B cell (primary cell): ENCODE results near the gene ZNF716. TPM values are rescaled to one million over a fixed set of nuclear protein-coding genes. Genes with fewer than 3 reads are reported as not detected.

Experiments
- ATAC-seq: fragments of 200-7000 bp; cut with Tn5 transposase; one replicate; pipeline ENCODE4 v1.10.0; 2021; ENCODE audit warnings: low read depth, mild to moderate bottlenecking, moderate number of reproducible peaks, moderate library complexity
- CTCF ChIA-PET: fragments of 350-600 bp; sonication (Branson Sonifier 250); formaldehyde crosslinking; loops from one replicate; lab custom pipeline; 2021; ENCODE audit warnings: antibody characterized with exemption, inconsistent platforms; lab: Charles Lee
- POLR2A ChIA-PET: fragments of 350-600 bp; sonication (Branson Sonifier 250); formaldehyde crosslinking; loops from one replicate; lab custom pipeline; 2021; ENCODE audit warnings: antibody characterized with exemption; lab: Charles Lee
- DNase-seq: peaks from one replicate; pipeline ENCODE4 v3.0.0; 2013
- H2AFZ ChIP-seq: 2 replicates; pipeline ENCODE4 v1.6.1; 2012; ENCODE audit warnings: mild to moderate bottlenecking, low read depth, low read length; ENCODE audit not compliant: insufficient read depth, poor library complexity, severe bottlenecking
- H3K27ac ChIP-seq, 2 donors: 1 replicate in 1 of 2; 2 replicates in 1 of 2; pipeline ENCODE4 v1.5.1; 2012 to 2013; ENCODE audit warnings: low read length in 2 of 2, mild to moderate bottlenecking in 2 of 2, moderate library complexity in 1 of 2
- H3K27me3 ChIP-seq, 4 experiments: fragments of 200-600 bp in 1 of 4; sonication (generic) in 1 of 4; replicated peaks in 1 of 4; 1 replicate in 2 of 4; 2 replicates in 2 of 4; pipeline versions ENCODE4 v1.6.1 to v1.7.0; 2013 to 2016; ENCODE audit warnings: low read length in 3 of 4, mild to moderate bottlenecking in 2 of 4, mixed read lengths in 1 of 4, moderate library complexity in 1 of 4; ENCODE audit not compliant: insufficient read depth in 4 of 4, control insufficient read depth in 3 of 4; ENCODE audit errors: control extremely low read depth in 1 of 4
- H3K36me3 ChIP-seq, 2 experiments: replicated peaks in 1 of 2; 1 replicate in 1 of 2; 2 replicates in 1 of 2; pipeline versions ENCODE4 v1.6.1 to v1.7.1; 2013; ENCODE audit warnings: low read length in 1 of 2; ENCODE audit not compliant: insufficient read depth in 2 of 2, control insufficient read depth in 1 of 2; ENCODE audit errors: control extremely low read depth in 1 of 2, extremely low read depth in 1 of 2
- H3K4me1 ChIP-seq, 2 donors: fragments of 200-600 bp in 1 of 2; sonication (generic) in 1 of 2; 1 replicate in 1 of 2; 2 replicates in 1 of 2; pipeline versions ENCODE4 v1.5.1 to v1.6.1; 2013 to 2017; ENCODE audit warnings: low read length in 2 of 2; ENCODE audit not compliant: control insufficient read depth in 2 of 2, insufficient read depth in 2 of 2
- H3K4me2 ChIP-seq: replicated peaks from 2 replicates; pipeline ENCODE3; 2012; ENCODE audit warnings: mild to moderate bottlenecking, low read depth, low read length; ENCODE audit not compliant: poor library complexity, severe bottlenecking
- H3K4me3 ChIP-seq, 5 experiments: fragments of 200-600 bp in 1 of 5; sonication (generic) in 1 of 5; 1 replicate in 3 of 5; 2 replicates in 2 of 5; pipeline versions ENCODE4 v1.5.1 to v1.7.0; 2011 to 2016; ENCODE audit warnings: low read length in 4 of 5, mild to moderate bottlenecking in 4 of 5, low read depth in 2 of 5, control low read depth in 1 of 5, moderate library complexity in 1 of 5; ENCODE audit not compliant: insufficient read depth in 1 of 5; ENCODE audit errors: control extremely low read depth in 1 of 5, extremely low read depth in 1 of 5
- H3K79me2 ChIP-seq: fragments of 200-600 bp; sonication (generic); one replicate; pipeline ENCODE4 v1.6.0; 2016; ENCODE audit warnings: low read length; ENCODE audit not compliant: control insufficient read depth, insufficient read depth
- H3K9ac ChIP-seq: fragments of 200-600 bp; sonication (generic); 2 replicates; pipeline ENCODE4 v1.6.1; 2017; ENCODE audit warnings: mild to moderate bottlenecking, low read length, moderate library complexity
- H3K9me3 ChIP-seq, 3 donors: one replicate each; pipeline versions ENCODE4 v1.6.1 to v1.7.1; 2013; ENCODE audit warnings: low read length in 2 of 3; ENCODE audit not compliant: control insufficient read depth in 2 of 3, insufficient read depth in 1 of 3; ENCODE audit errors: control extremely low read depth in 1 of 3
- H4K20me1 ChIP-seq: 2 replicates; pipeline ENCODE4 v1.6.0; 2012; ENCODE audit warnings: mild to moderate bottlenecking, low read length; ENCODE audit not compliant: insufficient read depth, control insufficient read depth, poor library complexity, severe bottlenecking
- H3K27ac Mint-ChIP-seq: one replicate; pipeline ENCODE4 v1.8.0; 2021; ENCODE audit warnings: mixed read lengths
- H3K27me3 Mint-ChIP-seq: one replicate; pipeline ENCODE4 v1.8.0; 2021; ENCODE audit warnings: mixed read lengths
- H3K4me1 Mint-ChIP-seq: one replicate; pipeline ENCODE4 v1.8.0; 2021; ENCODE audit warnings: mixed read lengths
- H3K4me3 Mint-ChIP-seq: one replicate; pipeline ENCODE4 v1.8.0; 2021; ENCODE audit warnings: mixed read lengths
- H3K9me3 Mint-ChIP-seq: one replicate; pipeline ENCODE4 v1.8.0; 2022; ENCODE audit warnings: mixed read lengths; ENCODE audit not compliant: insufficient read depth
- EZH2 ChIP-seq: IDR thresholded peaks from 2 replicates; pipeline ENCODE4 v1.6.1; 2012; ENCODE audit warnings: borderline replicate concordance, low read depth, mild to moderate bottlenecking, moderate library complexity, low read length; ENCODE audit not compliant: insufficient read depth, poor library complexity, severe bottlenecking
- WGBS: methylation state at CpG from one replicate; pipeline ENCODE4 v1.1.5; 2013; ENCODE audit warnings: missing lambda C conversion rate; ENCODE audit not compliant: insufficient coverage; 5-methylcytosine and 5-hydroxymethylcytosine counted together
- intact Hi-C: fragments of 100-400 bp; cut with micrococcal nuclease; formaldehyde crosslinking; loops from one replicate; pipeline ENCODE4 v1.10.0; 2022
- polyA plus RNA-seq: library from polyadenylated mRNA; depleted of rRNA; stranded (reverse); fragments of >200 nt; gene quantifications from 2 replicates; pipeline ENCODE4 v1.2.3, GENCODE V29; 2012
- total RNA-seq, 2 donors: library from RNA; stranded (reverse); fragments of 120-200 nt in 1 of 2; gene quantifications; 1 replicate in 1 of 2; 2 replicates in 1 of 2; pipeline versions ENCODE4 v1.2.3 to v1.2.4, GENCODE V29; 2013 to 2022
- TF ChIP-seq, protein P1 (sequence below): fragments of 200-600 bp; IDR thresholded peaks from one replicate; pipeline ENCODE4 v1.8.0; 2022; ENCODE audit warnings: antibody characterized with exemption, mild to moderate bottlenecking

The ZNF716 gene
- total and polyA plus RNA-seq, 2 donors (not counting 1 experiment from before 2014, with no cell fraction given): not detected

GRCh38 chr7:57412168-57412567 lies 37.8 kb upstream of the ZNF716 start:
- H3K27ac Mint-ChIP-seq: no peak overlapping the region
- TF ChIP-seq, protein P1, sequence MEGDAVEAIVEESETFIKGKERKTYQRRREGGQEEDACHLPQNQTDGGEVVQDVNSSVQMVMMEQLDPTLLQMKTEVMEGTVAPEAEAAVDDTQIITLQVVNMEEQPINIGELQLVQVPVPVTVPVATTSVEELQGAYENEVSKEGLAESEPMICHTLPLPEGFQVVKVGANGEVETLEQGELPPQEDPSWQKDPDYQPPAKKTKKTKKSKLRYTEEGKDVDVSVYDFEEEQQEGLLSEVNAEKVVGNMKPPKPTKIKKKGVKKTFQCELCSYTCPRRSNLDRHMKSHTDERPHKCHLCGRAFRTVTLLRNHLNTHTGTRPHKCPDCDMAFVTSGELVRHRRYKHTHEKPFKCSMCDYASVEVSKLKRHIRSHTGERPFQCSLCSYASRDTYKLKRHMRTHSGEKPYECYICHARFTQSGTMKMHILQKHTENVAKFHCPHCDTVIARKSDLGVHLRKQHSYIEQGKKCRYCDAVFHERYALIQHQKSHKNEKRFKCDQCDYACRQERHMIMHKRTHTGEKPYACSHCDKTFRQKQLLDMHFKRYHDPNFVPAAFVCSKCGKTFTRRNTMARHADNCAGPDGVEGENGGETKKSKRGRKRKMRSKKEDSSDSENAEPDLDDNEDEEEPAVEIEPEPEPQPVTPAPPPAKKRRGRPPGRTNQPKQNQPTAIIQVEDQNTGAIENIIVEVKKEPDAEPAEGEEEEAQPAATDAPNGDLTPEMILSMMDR: no peak
- no peak for TF ChIP-seq EZH2
- peaks cover 0 to 68% (median 0%) of the 10 kb centered on the region in 3 donors for H3K9me3 ChIP-seq
- H3K79me2 ChIP-seq: no peaks in the 10 kb centered on the region
- POLR2A ChIA-PET: no interaction called here
- intact Hi-C loops: no loop called here
- no peaks in the 10 kb centered on the region for H3K9me3 Mint-ChIP-seq
- no peaks in the 10 kb centered on the region for H3K4me1 Mint-ChIP-seq
- H3K9ac ChIP-seq: no peak overlapping the region
- no peaks in the 10 kb centered on the region for H3K27me3 Mint-ChIP-seq
- H3K27ac ChIP-seq: no peak overlapping the region
- DNase-seq (no peak), ATAC-seq (no peak)
- no peak overlapping the region for H3K4me3 ChIP-seq
- no peaks in the 10 kb centered on the region for H4K20me1 ChIP-seq
- no peak overlapping the region for H3K4me3 Mint-ChIP-seq
- CTCF ChIA-PET: no interaction called here
- WGBS: 80% methylated on average over 6 of the region's 6 CpGs
- H3K27me3 ChIP-seq: no peaks in the 10 kb centered on the region
- no peaks in the 10 kb centered on the region for H3K4me1 ChIP-seq
- no peak overlapping the region for H3K4me2 ChIP-seq
- no peaks in the 10 kb centered on the region for H3K36me3 ChIP-seq
- H2AFZ ChIP-seq: no peak overlapping the region

DNA sequence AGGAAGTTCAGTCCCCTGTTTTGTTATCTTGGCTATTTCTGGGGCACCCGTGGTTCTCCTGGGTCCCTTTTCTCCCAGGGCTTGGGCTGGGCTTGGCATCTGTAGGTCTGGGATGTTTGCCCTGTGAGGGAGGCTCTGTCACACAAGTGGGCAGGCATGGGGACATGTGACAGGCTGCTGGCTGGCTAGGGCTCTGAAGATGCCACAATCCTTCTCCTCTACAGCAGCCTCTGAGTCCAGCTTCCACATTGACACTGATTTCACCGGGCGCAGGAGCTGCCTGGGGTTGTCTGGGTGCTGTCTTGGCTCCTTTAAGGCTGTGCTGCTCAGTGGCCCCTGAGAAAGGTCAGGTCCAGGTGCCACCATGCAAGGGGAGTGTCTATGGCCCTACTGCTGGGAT lies 37.4 kb upstream of the ZNF716 start:
- ATAC-seq: no peak
- Histone ChIP-seq H3K4me1 (no peaks in the 10 kb centered on the region), H3K9ac (no peak overlapping the region), H3K4me2 (no peak overlapping the region), H3K4me3 (no peak overlapping the region), H4K20me1 (no peaks in the 10 kb centered on the region), H3K79me2 (no peaks in the 10 kb centered on the region), H3K27me3 (no peaks in the 10 kb centered on the region), H3K36me3 (no peaks in the 10 kb centered on the region), H2AFZ (no peak overlapping the region), H3K27ac (no peak overlapping the region), H3K9me3 (peaks cover 0 to 71% (median 0%) of the 10 kb centered on the region in 3 donors)
- DNase-seq: no peak
- 74% methylated on average over 3 of the region's 3 CpGs for WGBS
- no peak overlapping the region for H3K27ac Mint-ChIP-seq
- H3K4me1 Mint-ChIP-seq: no peaks in the 10 kb centered on the region
- intact Hi-C loops: no loop called here
- no peak for TF ChIP-seq EZH2
- TF ChIP-seq, protein P1: no peak
- H3K4me3 Mint-ChIP-seq: no peak overlapping the region
- no peaks in the 10 kb centered on the region for H3K27me3 Mint-ChIP-seq
- H3K9me3 Mint-ChIP-seq: no peaks in the 10 kb centered on the region
- CTCF ChIA-PET: no interaction called here
- POLR2A ChIA-PET: no interaction called here
